HepG2 (cell line): ENCODE data around the gene CLCA1.

Source experiments
- ATF1 ChIP-seq: IDR thresholded peaks from 2 replicates; pipeline ENCODE4 v1.6.1; 2016; ENCODE audit warnings: mild to moderate bottlenecking, control low read depth
- FOXJ3 ChIP-seq: sonication (generic); formaldehyde crosslinking; IDR thresholded peaks from 2 replicates; pipeline ENCODE4 v1.4.0; 2020; ENCODE audit warnings: missing genetic modification reagents, mild to moderate bottlenecking, borderline replicate concordance
- NFE2L2 ChIP-seq: fragments of 150-350 bp; IDR thresholded peaks from 2 replicates; pipeline ENCODE4 v1.6.1; 2014; ENCODE audit warnings: low read length
- NFRKB ChIP-seq: fragments of 450-650 bp; IDR thresholded peaks from 2 replicates; pipeline ENCODE4 v1.6.1; 2017
- ZBTB21 ChIP-seq: sonication (generic); formaldehyde crosslinking; IDR thresholded peaks from 2 replicates; pipeline ENCODE4 v1.4.0; 2020; ENCODE audit warnings: missing genetic modification reagents
- ZNF24 ChIP-seq: fragments of 450-650 bp; IDR thresholded peaks from 2 replicates; pipeline ENCODE4 v1.6.1; 2017; ENCODE audit warnings: antibody characterized with exemption, mild to moderate bottlenecking
- ZNF274 ChIP-seq: sonication (generic); formaldehyde crosslinking; IDR thresholded peaks from 2 replicates; pipeline ENCODE4 v1.5.1; 2020; ENCODE audit warnings: mild to moderate bottlenecking, missing genetic modification reagents
- TF ChIP-seq, protein P1 (sequence below), 2 experiments: fragments of 450-650 bp in 1 of 2; sonication (generic) in 1 of 2; formaldehyde crosslinking; IDR thresholded peaks; 2 replicates each; pipeline versions ENCODE4 v1.5.0 to v1.8.0; 2020 to 2022; ENCODE audit warnings: mild to moderate bottlenecking in 1 of 2, missing genetic modification reagents in 1 of 2
- TF ChIP-seq, protein P2 (sequence below): sonication (generic); formaldehyde crosslinking; IDR thresholded peaks from 2 replicates; pipeline ENCODE4 v1.4.0; 2020; ENCODE audit warnings: missing genetic modification reagents
- TF ChIP-seq, protein P3 (sequence below): sonication (generic); formaldehyde crosslinking; IDR thresholded peaks from 2 replicates; pipeline ENCODE4 v1.4.0; 2020; ENCODE audit warnings: missing genetic modification reagents, borderline replicate concordance
- TF ChIP-seq, protein P4 (sequence below): sonication (generic); formaldehyde crosslinking; IDR thresholded peaks from 2 replicates; pipeline ENCODE4 v1.8.1; 2023; ENCODE audit warnings: missing genetic modification reagents, mild to moderate bottlenecking, borderline replicate concordance

DNA sequence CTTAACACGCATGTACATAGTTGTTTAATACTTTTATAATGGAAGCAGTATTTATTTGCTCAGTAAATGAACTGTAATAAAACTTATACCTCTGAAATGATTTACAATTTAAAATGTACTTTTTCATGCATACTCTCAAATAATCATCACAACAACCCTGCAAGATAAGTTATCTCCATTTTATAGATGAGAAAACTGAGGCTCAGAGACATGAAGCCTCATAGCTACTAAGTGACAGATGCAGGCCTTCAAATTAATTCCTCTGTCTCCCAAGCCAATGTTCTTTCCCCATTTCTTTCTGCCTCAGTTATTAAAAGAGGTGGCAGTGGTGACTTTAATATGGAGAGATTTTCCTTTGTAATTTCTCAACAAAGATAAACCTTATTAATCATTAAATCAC, 19.6 kb upstream of the CLCA1 start:
- no peak for TF ChIP-seq NFRKB
- TF ChIP-seq ZNF24 = no peak
- TF ChIP-seq, protein P1, sequence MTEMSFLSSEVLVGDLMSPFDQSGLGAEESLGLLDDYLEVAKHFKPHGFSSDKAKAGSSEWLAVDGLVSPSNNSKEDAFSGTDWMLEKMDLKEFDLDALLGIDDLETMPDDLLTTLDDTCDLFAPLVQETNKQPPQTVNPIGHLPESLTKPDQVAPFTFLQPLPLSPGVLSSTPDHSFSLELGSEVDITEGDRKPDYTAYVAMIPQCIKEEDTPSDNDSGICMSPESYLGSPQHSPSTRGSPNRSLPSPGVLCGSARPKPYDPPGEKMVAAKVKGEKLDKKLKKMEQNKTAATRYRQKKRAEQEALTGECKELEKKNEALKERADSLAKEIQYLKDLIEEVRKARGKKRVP (CRISPR knock-in tag; IDR thresholded peaks at IDR 0.05) = no peak
- no peak for TF ChIP-seq FOXJ3
- TF ChIP-seq, protein P2, sequence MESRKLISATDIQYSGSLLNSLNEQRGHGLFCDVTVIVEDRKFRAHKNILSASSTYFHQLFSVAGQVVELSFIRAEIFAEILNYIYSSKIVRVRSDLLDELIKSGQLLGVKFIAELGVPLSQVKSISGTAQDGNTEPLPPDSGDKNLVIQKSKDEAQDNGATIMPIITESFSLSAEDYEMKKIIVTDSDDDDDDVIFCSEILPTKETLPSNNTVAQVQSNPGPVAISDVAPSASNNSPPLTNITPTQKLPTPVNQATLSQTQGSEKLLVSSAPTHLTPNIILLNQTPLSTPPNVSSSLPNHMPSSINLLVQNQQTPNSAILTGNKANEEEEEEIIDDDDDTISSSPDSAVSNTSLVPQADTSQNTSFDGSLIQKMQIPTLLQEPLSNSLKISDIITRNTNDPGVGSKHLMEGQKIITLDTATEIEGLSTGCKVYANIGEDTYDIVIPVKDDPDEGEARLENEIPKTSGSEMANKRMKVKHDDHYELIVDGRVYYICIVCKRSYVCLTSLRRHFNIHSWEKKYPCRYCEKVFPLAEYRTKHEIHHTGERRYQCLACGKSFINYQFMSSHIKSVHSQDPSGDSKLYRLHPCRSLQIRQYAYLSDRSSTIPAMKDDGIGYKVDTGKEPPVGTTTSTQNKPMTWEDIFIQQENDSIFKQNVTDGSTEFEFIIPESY (CRISPR knock-in tag) = no peak
- TF ChIP-seq NFE2L2 = no peak
- no peak for TF ChIP-seq ZBTB21 (CRISPR knock-in tag)
- TF ChIP-seq ZNF274 (CRISPR knock-in tag) = no peak
- no peak for TF ChIP-seq ATF1 (CRISPR knock-in tag)
- TF ChIP-seq, protein P3, sequence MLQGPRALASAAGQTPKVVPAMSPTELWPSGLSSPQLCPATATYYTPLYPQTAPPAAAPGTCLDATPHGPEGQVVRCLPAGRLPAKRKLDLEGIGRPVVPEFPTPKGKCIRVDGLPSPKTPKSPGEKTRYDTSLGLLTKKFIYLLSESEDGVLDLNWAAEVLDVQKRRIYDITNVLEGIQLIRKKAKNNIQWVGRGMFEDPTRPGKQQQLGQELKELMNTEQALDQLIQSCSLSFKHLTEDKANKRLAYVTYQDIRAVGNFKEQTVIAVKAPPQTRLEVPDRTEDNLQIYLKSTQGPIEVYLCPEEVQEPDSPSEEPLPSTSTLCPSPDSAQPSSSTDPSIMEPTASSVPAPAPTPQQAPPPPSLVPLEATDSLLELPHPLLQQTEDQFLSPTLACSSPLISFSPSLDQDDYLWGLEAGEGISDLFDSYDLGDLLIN (CRISPR knock-in tag) = no peak
- TF ChIP-seq, protein P4, sequence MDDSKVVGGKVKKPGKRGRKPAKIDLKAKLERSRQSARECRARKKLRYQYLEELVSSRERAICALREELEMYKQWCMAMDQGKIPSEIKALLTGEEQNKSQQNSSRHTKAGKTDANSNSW = no peak
